C4-2B (cell line): Measurements from ENCODE around the gene NAB2.
"Not testable (repeated sequence)": the region's sequence is repeated elsewhere in the genome, so short reads cannot be mapped to it uniquely, and the experiment has no call there.

Experiments
- H3K27ac ChIP-seq: fragments of 450-650 bp; 2 replicates; pipeline ENCODE4 v1.5.1; 2017
- CTCF ChIP-seq: fragments of 450-650 bp; conservative IDR thresholded peaks from 2 replicates; pipeline ENCODE4 v1.5.1; 2017; ENCODE audit warnings: mild to moderate bottlenecking
- ZFX ChIP-seq: fragments of 450-650 bp; IDR thresholded peaks from 2 replicates; pipeline ENCODE4 v1.6.1; 2017

Gene NAB2

DNA sequence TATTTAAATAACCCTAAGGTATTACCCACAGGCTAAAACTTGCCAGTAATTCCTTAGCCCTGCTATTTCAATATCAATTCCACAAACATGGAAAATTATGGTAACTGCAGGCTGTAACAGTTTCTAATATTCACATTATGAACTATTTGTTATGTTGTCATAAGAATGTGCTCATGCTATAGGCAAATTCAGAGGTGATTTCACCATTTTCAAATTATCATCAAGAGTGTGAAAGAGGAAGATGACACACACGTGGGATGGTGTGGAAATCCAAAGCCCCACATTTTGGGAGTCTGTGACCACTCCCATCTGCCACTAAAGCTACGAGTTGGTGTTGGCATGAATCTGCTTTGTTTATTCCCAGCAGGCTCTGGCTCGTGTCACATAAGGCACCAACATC is 33.1 kb upstream of the NAB2 start:
- TF ChIP-seq ZFX (no peak), CTCF (no peak)
- no peak overlapping the region for H3K27ac ChIP-seq

GRCh38 chr12:57057067-57057751 is 31.7 kb upstream of the NAB2 start:
- TF ChIP-seq CTCF (no peak), ZFX (no peak)
- no peak overlapping the region for H3K27ac ChIP-seq

GRCh38 chr12:57058454-57058853 is 30.5 kb upstream of the NAB2 start:
- H3K27ac ChIP-seq: no peak overlapping the region
- TF ChIP-seq CTCF: no peak
- no peak for TF ChIP-seq ZFX

- H3K27ac ChIP-seq: no peak overlapping the region
- TF ChIP-seq ZFX (no peak), CTCF (no peak)
Observed at GRCh38 chr12:57063991-57064685, 24.8 kb upstream of the NAB2 start.

- TF ChIP-seq ZFX (no peak), CTCF (no peak)
Observed at GRCh38 chr12:57066245-57066644, 22.7 kb upstream of the NAB2 start.

DNA sequence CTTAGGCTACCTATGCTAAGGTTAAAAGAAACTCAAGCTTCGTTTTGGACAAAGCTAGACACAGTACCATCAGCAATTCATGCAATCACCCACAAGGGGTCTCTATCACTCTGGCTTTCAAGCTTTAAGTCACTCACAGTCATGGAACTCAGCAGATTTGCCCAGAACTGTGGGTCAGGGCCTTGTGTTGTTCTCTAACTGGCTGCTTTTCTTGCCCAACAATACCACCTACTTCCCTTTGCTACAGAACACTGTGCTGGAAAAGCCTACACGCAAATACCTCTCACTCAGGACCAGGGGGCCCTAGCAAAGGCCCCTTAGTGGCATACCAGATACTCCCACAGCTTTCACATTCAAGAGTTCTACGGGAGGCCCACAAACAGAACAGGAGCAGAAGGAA is 19.4 kb upstream of the NAB2 start:
- TF ChIP-seq CTCF: peak; percentile 83
- TF ChIP-seq ZFX: no peak
- no peak overlapping the region for H3K27ac ChIP-seq

More at GRCh38 chr12:57066245-57066644, 22.7 kb upstream of the NAB2 start:
- no peak overlapping the region for H3K27ac ChIP-seq

DNA sequence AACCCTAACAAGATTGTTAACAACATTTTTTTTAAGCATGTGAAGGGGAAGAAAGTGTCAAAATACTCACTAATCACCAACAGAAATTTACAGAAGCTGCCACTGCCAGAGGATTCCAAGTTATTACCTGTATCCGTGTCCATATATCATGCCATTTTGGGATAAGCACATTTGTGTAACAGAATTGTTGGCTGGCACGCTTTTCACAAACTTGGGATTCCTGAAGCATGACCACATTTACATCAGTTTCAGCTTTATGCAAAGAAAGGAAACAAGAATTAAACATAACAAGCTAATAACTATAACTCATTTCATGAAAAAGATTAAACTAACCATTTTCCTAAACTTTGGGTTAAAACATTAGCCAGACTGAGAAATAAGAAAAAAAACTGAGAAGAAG is 16.3 kb upstream of the NAB2 start:
- TF ChIP-seq CTCF: no peak
- no peak for TF ChIP-seq ZFX
- no peak overlapping the region for H3K27ac ChIP-seq

- H3K27ac ChIP-seq: not testable (repeated sequence)
Observed at GRCh38 chr12:57073566-57074450, 15.1 kb upstream of the NAB2 start.
